ENCODE data around the gene WRAP53. TPM values are rescaled to one million over a fixed set of nuclear protein-coding genes. Genes with fewer than 3 reads are reported as not detected.

Gene WRAP53
- total RNA-seq, 2 donors from 2014 or later, result 6.0 to 22.6 TPM

DNA sequence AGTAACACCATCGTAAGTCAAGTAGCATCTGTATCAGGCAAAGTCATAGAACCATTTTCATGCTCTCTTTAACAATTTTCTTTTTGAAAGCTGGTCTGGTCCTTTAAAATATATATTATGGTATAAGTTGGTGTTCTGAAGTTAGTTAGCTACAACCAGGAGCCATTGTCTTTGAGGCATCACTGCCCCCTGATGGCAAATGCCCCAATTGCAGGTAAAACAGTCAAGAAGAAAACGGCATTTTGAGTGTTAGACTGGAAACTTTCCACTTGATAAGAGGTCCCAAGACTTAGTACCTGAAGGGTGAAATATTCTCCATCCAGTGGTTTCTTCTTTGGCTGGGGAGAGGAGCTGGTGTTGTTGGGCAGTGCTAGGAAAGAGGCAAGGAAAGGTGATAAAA is 15.0 kb upstream of the WRAP53 start:
- Histone ChIP-seq H3K4me1 (no peaks in the 10 kb centered on the region), H3K4me3 (no peak overlapping the region), H3K27me3 (no peaks in the 10 kb centered on the region), H3K36me3 (peaks cover 13% of the 10 kb centered on the region), H3K9me3 (peaks cover 4% of the 10 kb centered on the region), H3K27ac (no peak overlapping the region), H3K9ac (ENCODE audit: low read depth in 2 of 2, low read length in 2 of 2) (no peak overlapping the region)
- peak; percentile 66 for DNase-seq
- TF ChIP-seq, protein P1, sequence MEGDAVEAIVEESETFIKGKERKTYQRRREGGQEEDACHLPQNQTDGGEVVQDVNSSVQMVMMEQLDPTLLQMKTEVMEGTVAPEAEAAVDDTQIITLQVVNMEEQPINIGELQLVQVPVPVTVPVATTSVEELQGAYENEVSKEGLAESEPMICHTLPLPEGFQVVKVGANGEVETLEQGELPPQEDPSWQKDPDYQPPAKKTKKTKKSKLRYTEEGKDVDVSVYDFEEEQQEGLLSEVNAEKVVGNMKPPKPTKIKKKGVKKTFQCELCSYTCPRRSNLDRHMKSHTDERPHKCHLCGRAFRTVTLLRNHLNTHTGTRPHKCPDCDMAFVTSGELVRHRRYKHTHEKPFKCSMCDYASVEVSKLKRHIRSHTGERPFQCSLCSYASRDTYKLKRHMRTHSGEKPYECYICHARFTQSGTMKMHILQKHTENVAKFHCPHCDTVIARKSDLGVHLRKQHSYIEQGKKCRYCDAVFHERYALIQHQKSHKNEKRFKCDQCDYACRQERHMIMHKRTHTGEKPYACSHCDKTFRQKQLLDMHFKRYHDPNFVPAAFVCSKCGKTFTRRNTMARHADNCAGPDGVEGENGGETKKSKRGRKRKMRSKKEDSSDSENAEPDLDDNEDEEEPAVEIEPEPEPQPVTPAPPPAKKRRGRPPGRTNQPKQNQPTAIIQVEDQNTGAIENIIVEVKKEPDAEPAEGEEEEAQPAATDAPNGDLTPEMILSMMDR (IDR thresholded peaks at IDR 0.05), result peak; percentile 29
- intact Hi-C loops (cut with DNase I), result no loop called here

DNA sequence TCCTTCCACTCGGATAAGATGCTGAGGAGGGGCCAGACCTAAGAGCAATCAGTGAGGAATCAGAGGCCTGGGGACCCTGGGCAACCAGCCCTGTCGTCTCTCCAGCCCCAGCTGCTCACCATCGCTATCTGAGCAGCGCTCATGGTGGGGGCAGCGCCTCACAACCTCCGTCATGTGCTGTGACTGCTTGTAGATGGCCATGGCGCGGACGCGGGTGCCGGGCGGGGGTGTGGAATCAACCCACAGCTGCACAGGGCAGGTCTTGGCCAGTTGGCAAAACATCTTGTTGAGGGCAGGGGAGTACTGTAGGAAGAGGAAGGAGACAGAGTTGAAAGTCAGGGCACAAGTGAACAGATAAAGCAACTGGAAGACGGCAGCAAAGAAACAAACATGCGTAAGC is 13.3 kb upstream of the WRAP53 start:
- intact Hi-C loops (cut with DNase I), result no loop called here
- peaks cover 4% of the 10 kb centered on the region for H3K9me3 ChIP-seq

GRCh38 chr17:7676533-7676932 is 11.7 kb upstream of the WRAP53 start:
- Histone ChIP-seq H3K4me3 (no peak overlapping the region), H3K27ac (no peak overlapping the region), H3K4me1 (no peaks in the 10 kb centered on the region), H3K36me3 (peaks cover 13% of the 10 kb centered on the region), H3K9me3 (peaks cover 4% of the 10 kb centered on the region), H3K9ac (ENCODE audit: low read depth in 2 of 2, low read length in 2 of 2) (no peak overlapping the region), H3K27me3 (no peaks in the 10 kb centered on the region)
- TF ChIP-seq, protein P1 (IDR thresholded peaks at IDR 0.05), result no peak
- DNase-seq, result no peak
- intact Hi-C loops (cut with DNase I), result no loop called here

More for the DNA sequence above, 13.3 kb upstream of the WRAP53 start:
- H3K27ac ChIP-seq, result no peak overlapping the region
- H3K4me3 ChIP-seq, result no peak overlapping the region
- H3K27me3 ChIP-seq, result no peaks in the 10 kb centered on the region
- no peak for DNase-seq
- no peak overlapping the region for H3K9ac ChIP-seq (ENCODE audit: low read depth in 2 of 2, low read length in 2 of 2)
- TF ChIP-seq, protein P1 (IDR thresholded peaks at IDR 0.05), result no peak
- no peaks in the 10 kb centered on the region for H3K4me1 ChIP-seq
- peaks cover 13% of the 10 kb centered on the region for H3K36me3 ChIP-seq

GRCh38 chr17:7677388-7678067 is 10.7 kb upstream of the WRAP53 start:
- TF ChIP-seq, protein P1 (IDR thresholded peaks at IDR 0.05), result no peak
- DNase-seq, result no peak
- intact Hi-C loops (cut with DNase I), result no loop called here
- Histone ChIP-seq H3K27ac (no peak overlapping the region), H3K9me3 (peaks cover 4% of the 10 kb centered on the region), H3K4me3 (no peak overlapping the region), H3K4me1 (no peaks in the 10 kb centered on the region), H3K27me3 (no peaks in the 10 kb centered on the region), H3K9ac (ENCODE audit: low read depth in 2 of 2, low read length in 2 of 2) (no peak overlapping the region), H3K36me3 (peaks cover 13% of the 10 kb centered on the region)

DNA sequence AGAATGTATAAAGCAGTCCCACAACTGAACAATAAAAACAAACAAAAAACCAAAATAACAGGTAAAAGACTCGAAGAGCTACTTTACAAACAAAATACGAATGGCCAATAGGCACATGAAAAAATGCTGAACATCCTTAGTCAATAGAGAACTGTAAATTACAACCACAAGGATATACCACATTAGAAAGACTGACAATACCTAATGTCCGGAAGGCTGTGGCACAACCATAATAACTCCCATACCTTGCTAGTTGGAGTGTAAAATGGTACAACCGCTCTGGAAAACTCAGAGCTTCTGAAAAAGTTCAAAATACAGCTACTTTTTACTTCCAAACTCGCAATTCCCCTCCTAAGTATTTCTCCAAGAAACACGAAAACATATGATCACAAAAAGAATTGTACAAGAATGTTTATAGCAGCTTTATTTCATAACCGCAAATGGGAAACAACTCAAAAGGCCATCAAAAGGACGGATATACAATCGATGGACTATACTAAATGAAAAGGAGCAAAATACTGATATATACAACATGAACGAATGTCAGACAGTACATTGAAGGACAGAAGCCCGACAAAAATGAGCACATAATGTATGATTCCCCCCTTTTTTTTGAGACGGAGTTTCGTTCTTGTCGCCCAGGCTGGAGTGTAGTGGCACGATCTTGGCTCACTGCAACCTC is 3.3 kb upstream of the WRAP53 start:
- Histone ChIP-seq H3K27ac (peak overlapping the region; percentile 97), H3K9ac (ENCODE audit: low read depth in 2 of 2, low read length in 2 of 2) (peak overlapping the region; percentile 71 to 100), H3K27me3 (no peaks in the 10 kb centered on the region), H3K4me3 (peak overlapping the region; percentile 76), H3K36me3 (no peaks in the 10 kb centered on the region), H3K4me1 (peaks cover 11% of the 10 kb centered on the region), H3K9me3 (no peaks in the 10 kb centered on the region)
- no peak for DNase-seq
- TF ChIP-seq, protein P1 (IDR thresholded peaks at IDR 0.05), result no peak
- intact Hi-C loops (cut with DNase I), result loop anchor here (5.0 kb wide), 1 partner anchor 53 kb away; the partner anchor contains the start of gene SHBG

All from colonic mucosa (tissue), 4 donors.